Spleen (tissue), 11 donors: ENCODE measurements around the gene MAEA. TPM values are rescaled to one million over a fixed set of nuclear protein-coding genes. Genes with fewer than 3 reads are reported as not detected.

Source experiments
- DNase-seq: peaks from one replicate; pipeline ENCODE4 v3.0.0-alpha.2; 2020
- H3K27ac ChIP-seq, 8 donors: fragments of 200-600 bp; sonication (generic) in 7 of 8; 1 replicate in 4 of 8; 2 replicates in 4 of 8; pipeline versions ENCODE4 v1.5.0 to v1.8.0; 2016 to 2021; ENCODE audit warnings: inconsistent platforms in 4 of 8, mild to moderate bottlenecking in 4 of 8, moderate library complexity in 1 of 8
- H3K27me3 ChIP-seq, 7 donors: fragments of 200-600 bp; sonication (generic) in 6 of 7; replicated peaks in 1 of 7; 1 replicate in 4 of 7; 2 replicates in 3 of 7; pipeline versions ENCODE4 v1.5.0 to v1.8.0; 2016 to 2021; ENCODE audit warnings: inconsistent platforms in 3 of 7, mild to moderate bottlenecking in 1 of 7
- H3K36me3 ChIP-seq, 6 donors: fragments of 200-600 bp; sonication (generic) in 5 of 6; 1 replicate in 4 of 6; 2 replicates in 2 of 6; pipeline versions ENCODE4 v1.5.0 to v1.8.0; 2016 to 2021; ENCODE audit warnings: inconsistent platforms in 2 of 6
- H3K4me1 ChIP-seq, 6 donors: fragments of 200-600 bp; sonication (generic) in 5 of 6; 1 replicate in 3 of 6; 2 replicates in 3 of 6; pipeline versions ENCODE4 v1.5.0 to v1.8.0; 2016 to 2021; ENCODE audit warnings: inconsistent platforms in 3 of 6
- H3K4me3 ChIP-seq, 8 donors: fragments of 200-600 bp; sonication (generic) in 7 of 8; 1 replicate in 4 of 8; 2 replicates in 4 of 8; pipeline versions ENCODE4 v1.5.0 to v1.8.0; 2016 to 2021; ENCODE audit warnings: inconsistent platforms in 4 of 8, mild to moderate bottlenecking in 4 of 8, moderate library complexity in 2 of 8
- H3K9me3 ChIP-seq, 8 donors: fragments of 200-600 bp; sonication (generic) in 7 of 8; 1 replicate in 4 of 8; 2 replicates in 4 of 8; pipeline versions ENCODE4 v1.5.0 to v1.8.0; 2016 to 2021; ENCODE audit warnings: inconsistent platforms in 4 of 8
- CTCF ChIP-seq, 11 experiments: fragments of 200-600 bp in 7 of 11; fragments of 450-650 bp in 4 of 11; sonication (generic) in 4 of 11; IDR thresholded peaks in 8 of 11; conservative IDR thresholded peaks in 3 of 11; 1 replicate in 7 of 11; 2 replicates in 4 of 11; pipeline versions ENCODE4 v1.4.0 to v1.8.0; 2016 to 2021; ENCODE audit warnings: antibody characterized with exemption in 11 of 11, inconsistent platforms in 4 of 11, mild to moderate bottlenecking in 1 of 11
- POLR2A ChIP-seq, 3 donors: fragments of 450-650 bp; IDR thresholded peaks; one replicate each; pipeline ENCODE4 v1.5.1; 2017; ENCODE audit warnings: antibody characterized with exemption in 3 of 3, mild to moderate bottlenecking in 1 of 3
- POLR2AphosphoS5 ChIP-seq, 3 donors: sonication (generic); formaldehyde crosslinking; IDR thresholded peaks; one replicate each; pipeline ENCODE4 v1.5.1; 2017; ENCODE audit warnings: antibody characterized with exemption in 3 of 3
- WGBS, 5 donors: extraction: QIAGEN DNeasy Blood & Tissue Kit in 3 of 5; methylation state at CpG; one replicate each; pipeline versions ENCODE4 v1.1.5 to v1.1.7; 2013 to 2018; 5-methylcytosine and 5-hydroxymethylcytosine counted together
- intact Hi-C: fragments of 100-400 bp; cut with DNase I; formaldehyde crosslinking; loops from one replicate; pipeline ENCODE4 v1.15.0; 2023; ENCODE audit warnings: low total_unique reads
- polyA plus RNA-seq, 3 donors: library from polyadenylated mRNA; stranded (reverse); fragments of 200-250 nt; gene quantifications; one replicate each; pipeline ENCODE4 v1.2.1, GENCODE V29; 2013
- total RNA-seq, 7 donors: library from RNA; depleted of rRNA in 3 of 7; stranded (reverse); fragments of >200 nt in 3 of 7; fragmentation: NEBNext Ultra II Directional in 4 of 7; extraction: Animal tissue kit (Norgen Biotek cat#: 25700) in 4 of 7; gene quantifications; one replicate each; pipeline versions ENCODE4 v1.1.0 to v1.2.1, GENCODE V29; 2016 to 2021
- donor health status: healthy with polysubstance abuse.
- donor health status: DM: no; HTN: no; CAD: no; lungs with moderate emphysema.
- donor health status: DM: no; HTN: no; CAD: no.
- donor health status: Bipolar disorder and iron deficiency.
- donor health status: healthy.
- donor health status: DM: no; HTN: no; CAD: no.
- donor health status: DM: yes; HTN: yes; CAD: no.

MAEA gene
- total and polyA plus RNA-seq, 10 donors, result 46.6 to 112 (median 80.1) TPM

GRCh38 chr4:1318488-1319213, 29.0 kb downstream of the MAEA start:
- peaks cover 0 to 17% (median 5%) of the 10 kb centered on the region in 6 donors for H3K4me1 ChIP-seq
- H3K27ac ChIP-seq, result peak overlapping the region in 3 of 8 donors; percentile 26 to 33 (median 26)
- peak; percentile 9 to 48 (median 29) for TF ChIP-seq POLR2AphosphoS5 (IDR thresholded peaks at IDR 0.05)
- TF ChIP-seq POLR2A (IDR thresholded peaks at IDR 0.05), result no peak
- peak in 6 of 11 experiments; percentile 5 to 37 (median 21) for TF ChIP-seq CTCF (IDR thresholded peaks at IDR 0.05 in 8 of 11, conservative IDR thresholded peaks at IDR 0.05 in 3 of 11)
- H3K9me3 ChIP-seq, result no peaks in the 10 kb centered on the region
- no peaks in the 10 kb centered on the region for H3K27me3 ChIP-seq
- H3K36me3 ChIP-seq, result peaks cover 0 to 94% (median 63%) of the 10 kb centered on the region in 6 donors
- peak; percentile 65 for DNase-seq
- intact Hi-C loops, result no loop called here
- WGBS, 5 donors, result 81 to 92% (median 84%) methylated on average over 18 of the region's 18 CpGs
- no peak overlapping the region for H3K4me3 ChIP-seq

DNA sequence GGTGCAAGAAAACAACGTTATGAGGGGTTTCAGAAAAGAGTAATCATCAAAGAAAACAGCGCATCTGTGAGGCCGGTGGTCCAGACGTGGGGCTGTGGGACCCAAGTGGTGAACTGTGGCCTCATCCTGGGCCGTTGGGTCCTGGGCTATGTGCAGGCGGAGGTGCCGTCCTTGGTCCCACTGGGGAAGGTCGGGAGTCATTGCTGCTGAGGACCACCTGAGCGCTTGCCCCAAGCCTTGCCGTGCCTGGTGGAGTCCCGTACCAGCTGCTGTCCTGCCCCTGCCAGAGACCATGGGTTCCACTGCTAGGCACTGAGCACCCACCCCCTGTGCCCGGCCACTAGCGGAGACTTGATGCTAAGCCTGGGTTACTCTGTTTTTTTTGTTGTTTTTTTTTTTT, 31.8 kb downstream of the MAEA start:
- Histone ChIP-seq H3K4me1 (peaks cover 0 to 17% (median 5%) of the 10 kb centered on the region in 6 donors), H3K27me3 (no peaks in the 10 kb centered on the region), H3K36me3 (peaks cover 0 to 93% (median 54%) of the 10 kb centered on the region in 6 donors), H3K9me3 (no peaks in the 10 kb centered on the region), H3K27ac (no peak overlapping the region), H3K4me3 (no peak overlapping the region)
- 87 to 95% (median 91%) methylated on average over 13 of the region's 13 CpGs for WGBS, 5 donors
- DNase-seq, result peak; percentile 63
- intact Hi-C loops, result no loop called here
- TF ChIP-seq CTCF (IDR thresholded peaks at IDR 0.05 in 8 of 11, conservative IDR thresholded peaks at IDR 0.05 in 3 of 11) (no peak), POLR2A (IDR thresholded peaks at IDR 0.05) (no peak), POLR2AphosphoS5 (IDR thresholded peaks at IDR 0.05) (peak in 1 of 3 donors; percentile 19)

GRCh38 chr4:1321946-1322650, 32.4 kb downstream of the MAEA start:
- intact Hi-C loops, result no loop called here
- TF ChIP-seq POLR2AphosphoS5 (IDR thresholded peaks at IDR 0.05) (no peak), CTCF (IDR thresholded peaks at IDR 0.05 in 8 of 11, conservative IDR thresholded peaks at IDR 0.05 in 3 of 11) (no peak), POLR2A (IDR thresholded peaks at IDR 0.05) (no peak)
- H3K4me1 ChIP-seq, result peaks cover 0 to 17% (median 5%) of the 10 kb centered on the region in 6 donors
- H3K36me3 ChIP-seq, result peaks cover 0 to 95% (median 57%) of the 10 kb centered on the region in 6 donors
- WGBS, 5 donors, result 90 to 96% (median 95%) methylated on average over 11 to 18 of the region's 18 CpGs
- no peaks in the 10 kb centered on the region for H3K9me3 ChIP-seq
- H3K4me3 ChIP-seq, result no peak overlapping the region
- no peak overlapping the region for H3K27ac ChIP-seq
- DNase-seq, result peak; percentile 60
- no peaks in the 10 kb centered on the region for H3K27me3 ChIP-seq

DNA sequence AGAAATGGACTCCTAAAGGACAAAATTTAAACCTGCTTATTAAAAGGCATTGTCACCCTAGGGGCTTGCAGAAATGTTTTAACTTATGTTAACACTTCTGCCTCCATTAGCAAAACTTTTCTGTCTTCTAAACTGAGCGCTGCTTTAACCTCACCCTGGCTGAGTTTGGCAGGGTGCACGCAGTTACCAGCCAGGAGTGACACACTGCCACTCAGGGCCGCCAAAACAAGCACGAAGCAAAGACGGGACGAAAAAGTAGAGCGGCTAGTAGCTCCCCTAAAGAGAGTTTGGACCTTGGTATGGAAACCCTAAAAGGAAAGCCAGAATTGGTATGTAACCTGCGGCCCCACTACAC, 33.6 kb downstream of the MAEA start:
- Histone ChIP-seq H3K4me1 (peaks cover 0 to 13% (median 4%) of the 10 kb centered on the region in 6 donors), H3K27me3 (no peaks in the 10 kb centered on the region), H3K36me3 (peaks cover 0 to 95% (median 58%) of the 10 kb centered on the region in 6 donors), H3K4me3 (no peak overlapping the region), H3K9me3 (no peaks in the 10 kb centered on the region), H3K27ac (no peak overlapping the region)
- no peak for DNase-seq
- WGBS, 5 donors, result 92 to 99% (median 98%) methylated on average over 8 of the region's 8 CpGs
- TF ChIP-seq CTCF (IDR thresholded peaks at IDR 0.05 in 8 of 11, conservative IDR thresholded peaks at IDR 0.05 in 3 of 11) (no peak), POLR2A (IDR thresholded peaks at IDR 0.05) (no peak), POLR2AphosphoS5 (IDR thresholded peaks at IDR 0.05) (no peak)
- intact Hi-C loops, result no loop called here
